K562 (cell line): Measurements from ENCODE around the gene TRIM68. TPM values are rescaled to one million over a fixed set of nuclear protein-coding genes. Genes with fewer than 3 reads are reported as not detected.

ENCODE experiments used
- ARID2 ChIP-seq: fragments of 450-650 bp; IDR thresholded peaks from 2 replicates; pipeline ENCODE4 v1.6.1; 2017; ENCODE audit warnings: antibody characterized with exemption, mild to moderate bottlenecking
- CBFA2T2 ChIP-seq: fragments of 450-650 bp; conservative IDR thresholded peaks from 2 replicates; pipeline ENCODE4 v1.6.1; 2017; ENCODE audit warnings: mild to moderate bottlenecking
- CBX8 ChIP-seq: fragments of 200-600 bp; sonication (generic); IDR thresholded peaks from 2 replicates; pipeline ENCODE4 v1.6.1; 2012; ENCODE audit warnings: borderline replicate concordance, mixed run types, low read depth, mild to moderate bottlenecking, moderate library complexity, mixed read lengths, low read length, control low read depth, inconsistent platforms; ENCODE audit not compliant: poor library complexity, severe bottlenecking; ENCODE audit errors: extremely low read depth
- CC2D1A ChIP-seq: fragments of 450-650 bp; IDR thresholded peaks from 2 replicates; pipeline ENCODE4 v1.6.1; 2017; ENCODE audit warnings: mild to moderate bottlenecking
- DACH1 ChIP-seq: fragments of 450-650 bp; IDR thresholded peaks from 2 replicates; pipeline ENCODE4 v1.6.1; 2018; ENCODE audit not compliant: partially characterized antibody
- ELF2 ChIP-seq: fragments of 250-450 bp; sonication (Bioruptor Pico); IDR thresholded peaks from 2 replicates; pipeline ENCODE4 v1.5.0; 2021; ENCODE audit warnings: mild to moderate bottlenecking
- FOXA1 ChIP-seq: fragments of 450-650 bp; IDR thresholded peaks from 2 replicates; pipeline ENCODE4 v1.6.1; 2016; ENCODE audit warnings: mild to moderate bottlenecking, borderline replicate concordance
- GABPA ChIP-seq: fragments of 200-800 bp; sonication (Bioruptor generic); conservative IDR thresholded peaks from 2 replicates; pipeline ENCODE4 v1.6.1; 2016; ENCODE audit warnings: low read depth, missing genetic modification characterization, missing compliant biosample characterization
- GABPB2 ChIP-seq: fragments of 250-450 bp; sonication (Bioruptor Pico); conservative IDR thresholded peaks from 2 replicates; pipeline ENCODE4 v1.5.1; 2021; ENCODE audit warnings: mild to moderate bottlenecking
- GATAD2B ChIP-seq: fragments of 450-650 bp; IDR thresholded peaks from 2 replicates; pipeline ENCODE4 v1.6.1; 2017; ENCODE audit warnings: mild to moderate bottlenecking, borderline replicate concordance
- HBP1 ChIP-seq: fragments of 450-650 bp; formaldehyde crosslinking; IDR thresholded peaks from 2 replicates; pipeline ENCODE4 v1.4.0; 2022; ENCODE audit warnings: missing genetic modification characterization
- IRF2 ChIP-seq: sonication (generic); formaldehyde crosslinking; IDR thresholded peaks from 2 replicates; pipeline ENCODE4 v1.8.1; 2022; ENCODE audit warnings: mild to moderate bottlenecking, missing genetic modification reagents
- PTBP1 ChIP-seq: fragments of 200-400 bp; formaldehyde crosslinking; IDR thresholded peaks from 2 replicates; pipeline ENCODE4 v1.6.1; 2017; ENCODE audit warnings: low read depth, low read length
- RB1 ChIP-seq: fragments of 450-650 bp; IDR thresholded peaks from 2 replicates; pipeline ENCODE4 v1.6.1; 2017; ENCODE audit warnings: low read depth, mild to moderate bottlenecking
- RBM22 ChIP-seq: fragments of 200-400 bp; formaldehyde crosslinking; IDR thresholded peaks from 2 replicates; pipeline ENCODE4 v1.6.1; 2018; ENCODE audit warnings: low read length, low read depth; ENCODE audit not compliant: poor library complexity, severe bottlenecking
- SMAD3 ChIP-seq: fragments of 450-650 bp; formaldehyde crosslinking; conservative IDR thresholded peaks from 2 replicates; pipeline ENCODE4 v1.4.0; 2020; ENCODE audit warnings: mild to moderate bottlenecking
- SNRNP70 ChIP-seq: fragments of 200-400 bp; formaldehyde crosslinking; optimal IDR thresholded peaks from 2 replicates; pipeline ENCODE3; 2017; ENCODE audit warnings: low read depth, low read length
- SP2 ChIP-seq: IDR thresholded peaks from 2 replicates; pipeline ENCODE4 v1.6.1; 2011; ENCODE audit warnings: mild to moderate bottlenecking, low read depth, low read length, moderate library complexity; ENCODE audit not compliant: poor library complexity, severe bottlenecking; ENCODE audit errors: extremely low read depth
- SREBF2 ChIP-seq: sonication (generic); formaldehyde crosslinking; IDR thresholded peaks from 2 replicates; pipeline ENCODE4 v1.4.0; 2020; ENCODE audit warnings: mild to moderate bottlenecking, missing genetic modification reagents
- SRF ChIP-seq, 2 experiments: fragments of 250-450, 450-650 bp in 1 of 2; sonication (Bioruptor Pico) in 1 of 2; sonication (generic) in 1 of 2; formaldehyde crosslinking; IDR thresholded peaks; 2 replicates each; pipeline versions ENCODE4 v1.5.0 to v1.5.1; 2020 to 2022; ENCODE audit warnings: mild to moderate bottlenecking in 1 of 2, missing genetic modification reagents in 1 of 2
- TRIM24 ChIP-seq, 2 experiments: fragments of 450-650 bp; IDR thresholded peaks; 2 replicates each; pipeline ENCODE4 v1.6.1; 2016
- ZBTB8A ChIP-seq: fragments of 450-650 bp; IDR thresholded peaks from 2 replicates; pipeline ENCODE4 v1.6.1; 2018; ENCODE audit warnings: mild to moderate bottlenecking, moderate library complexity; ENCODE audit not compliant: partially characterized antibody
- ZKSCAN8 ChIP-seq: fragments of 200-800 bp; sonication (Bioruptor generic); IDR thresholded peaks from 2 replicates; pipeline ENCODE4 v1.6.1; 2016; ENCODE audit warnings: missing genetic modification characterization, missing compliant biosample characterization
- ZNF280A ChIP-seq: fragments of 450-650 bp; IDR thresholded peaks from 2 replicates; pipeline ENCODE4 v1.6.1; 2018; ENCODE audit warnings: mild to moderate bottlenecking, low read depth; ENCODE audit not compliant: partially characterized antibody
- ZNF282 ChIP-seq: sonication (generic); formaldehyde crosslinking; IDR thresholded peaks from 2 replicates; pipeline ENCODE4 v1.8.1; 2023; ENCODE audit warnings: missing genetic modification reagents
- ZNF695 ChIP-seq: fragments of 450-650 bp; formaldehyde crosslinking; IDR thresholded peaks from 2 replicates; pipeline ENCODE4 v1.4.0; 2020; ENCODE audit warnings: mild to moderate bottlenecking, moderate library complexity
- ZNF766 ChIP-seq: fragments of 200-800 bp; sonication (Bioruptor generic); conservative IDR thresholded peaks from 2 replicates; pipeline ENCODE4 v1.6.1; 2016; ENCODE audit warnings: missing genetic modification characterization, missing compliant biosample characterization
- polyA plus RNA-seq, 8 experiments: library from polyadenylated mRNA; depleted of rRNA in 4 of 8; stranded (reverse) in 5 of 8; unstranded in 3 of 8; fragments of >200 nt; fragmentation: Nextera tagmentation in 2 of 8; fragmentation: Illumina TruSeq in 1 of 8; extraction: Ambion mirVana in 2 of 8; extraction: Trizol in 1 of 8; gene quantifications; 2 replicates each; pipeline versions ENCODE4 v1.2.1 to v1.2.3, GENCODE V29; 2011 to 2014; ENCODE audit warnings: inconsistent platforms in 1 of 8, missing spikeins in 1 of 8
- total RNA-seq, 7 experiments: library from RNA; depleted of rRNA in 6 of 7; stranded (reverse); fragments of >200 nt in 6 of 7; fragmentation: Illumina TruSeq in 2 of 7; extraction: Trizol in 2 of 7; gene quantifications; 2 replicates each; pipeline versions ENCODE4 v1.2.1 to v1.2.3, GENCODE V29; 2011 to 2021; ENCODE audit warnings: low replicate concordance in 1 of 7

The TRIM68 gene
- total and polyA plus RNA-seq, 9 of the 15 experiments (the other 6 are each of a cell fraction or from before 2014, with no cell fraction given), result 5.2 to 10.9 (median 7.9) TPM

- TF ChIP-seq ZNF695 (CRISPR knock-in tag) (no peak), SRF (CRISPR knock-in tag; IDR thresholded peaks at IDR 0.05) (no peak), ZNF282 (CRISPR knock-in tag) (no peak), ZKSCAN8 (CRISPR knock-in tag) (no peak), HBP1 (CRISPR knock-in tag) (no peak), CBFA2T2 (no peak), ELF2 (no peak), CC2D1A (peak; percentile 59; the same call in 1 of the 2 replicates), ZNF280A (no peak), SREBF2 (no peak), TRIM24 (IDR thresholded peaks at IDR 0.05) (no peak), ZNF766 (CRISPR knock-in tag) (no peak), RBM22 (no peak), GABPA (tag) (no peak), RB1 (no peak; the same call in 1 of the 2 replicates), GABPB2 (CRISPR knock-in tag) (no peak), CBX8 (no peak), SNRNP70 (no peak), DACH1 (no peak), IRF2 (CRISPR knock-in tag) (no peak), SMAD3 (no peak), FOXA1 (no peak), SP2 (no peak), GATAD2B (no peak), PTBP1 (no peak), ARID2 (peak; percentile 83), ZBTB8A (no peak)
These were observed 29.1 kb upstream of the TRIM68 start, which contains the start of gene OR51D1 (continued) for GRCh38 chr11:4636962-4637661.
